GM12864 (cell line): Measurements from ENCODE around the gene PDE4D.

Experiments
- DNase-seq: peaks from one replicate; pipeline ENCODE4 v3.0.0-alpha.2; 2011; ENCODE audit warnings: low read depth
- H3K4me3 ChIP-seq: 2 replicates; pipeline ENCODE4 v1.5.1; 2011; ENCODE audit warnings: mild to moderate bottlenecking, low read depth, low read length, control low read depth
- TF ChIP-seq, protein P1 (sequence below): IDR thresholded peaks from 2 replicates; pipeline ENCODE4 v1.5.1; 2011; ENCODE audit warnings: low read depth, mild to moderate bottlenecking, moderate library complexity, low read length, control low read depth, inconsistent platforms; ENCODE audit errors: missing control alignments

Gene PDE4D

DNA sequence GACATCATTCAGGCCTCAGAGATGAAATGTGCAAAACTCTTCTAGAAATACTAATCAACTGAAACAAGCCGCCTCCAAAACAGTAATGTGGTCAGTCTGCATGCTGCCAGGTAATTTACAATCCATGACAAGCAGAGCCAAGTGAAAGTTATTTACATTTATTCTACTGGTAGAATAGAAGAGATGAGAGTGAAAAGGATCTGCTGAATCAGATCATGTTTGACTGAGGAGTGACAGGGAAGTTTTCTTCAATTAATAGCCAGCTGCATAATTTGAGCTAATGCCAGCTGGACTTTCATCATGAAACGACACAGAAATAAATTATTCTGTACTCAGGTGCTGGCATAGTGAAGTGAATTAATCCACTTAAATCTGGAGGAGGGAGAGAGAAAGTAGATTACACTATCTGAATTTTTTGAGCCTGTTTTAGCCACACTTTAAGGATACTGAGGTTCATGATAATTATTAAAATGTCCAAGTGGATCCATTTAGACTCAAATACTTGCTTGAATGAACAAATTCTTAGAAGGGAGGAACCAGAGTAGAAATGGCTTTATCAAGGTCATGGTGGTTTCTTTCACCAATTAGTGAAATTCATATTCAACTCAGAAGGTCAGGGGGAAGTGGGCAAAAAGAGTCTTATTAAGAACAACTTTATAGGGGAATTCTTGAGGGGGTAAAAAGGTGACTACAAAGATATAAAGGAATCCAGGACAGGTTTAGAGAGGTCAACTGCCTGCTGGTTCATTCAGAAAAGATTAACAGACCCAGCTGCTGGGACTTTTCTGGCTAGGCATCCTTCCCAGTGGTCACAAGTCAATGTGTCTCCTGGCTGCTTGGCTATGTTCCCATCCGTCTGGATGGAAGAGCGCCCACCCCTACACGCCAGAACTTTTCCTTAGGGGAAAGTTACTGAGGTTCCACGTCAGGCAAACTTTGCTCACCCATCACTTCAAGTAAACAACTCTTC is 350.4 kb downstream of the PDE4D start:
- H3K4me3 ChIP-seq: no peak overlapping the region
- no peak for DNase-seq
- TF ChIP-seq, protein P1, sequence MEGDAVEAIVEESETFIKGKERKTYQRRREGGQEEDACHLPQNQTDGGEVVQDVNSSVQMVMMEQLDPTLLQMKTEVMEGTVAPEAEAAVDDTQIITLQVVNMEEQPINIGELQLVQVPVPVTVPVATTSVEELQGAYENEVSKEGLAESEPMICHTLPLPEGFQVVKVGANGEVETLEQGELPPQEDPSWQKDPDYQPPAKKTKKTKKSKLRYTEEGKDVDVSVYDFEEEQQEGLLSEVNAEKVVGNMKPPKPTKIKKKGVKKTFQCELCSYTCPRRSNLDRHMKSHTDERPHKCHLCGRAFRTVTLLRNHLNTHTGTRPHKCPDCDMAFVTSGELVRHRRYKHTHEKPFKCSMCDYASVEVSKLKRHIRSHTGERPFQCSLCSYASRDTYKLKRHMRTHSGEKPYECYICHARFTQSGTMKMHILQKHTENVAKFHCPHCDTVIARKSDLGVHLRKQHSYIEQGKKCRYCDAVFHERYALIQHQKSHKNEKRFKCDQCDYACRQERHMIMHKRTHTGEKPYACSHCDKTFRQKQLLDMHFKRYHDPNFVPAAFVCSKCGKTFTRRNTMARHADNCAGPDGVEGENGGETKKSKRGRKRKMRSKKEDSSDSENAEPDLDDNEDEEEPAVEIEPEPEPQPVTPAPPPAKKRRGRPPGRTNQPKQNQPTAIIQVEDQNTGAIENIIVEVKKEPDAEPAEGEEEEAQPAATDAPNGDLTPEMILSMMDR: no peak

DNA sequence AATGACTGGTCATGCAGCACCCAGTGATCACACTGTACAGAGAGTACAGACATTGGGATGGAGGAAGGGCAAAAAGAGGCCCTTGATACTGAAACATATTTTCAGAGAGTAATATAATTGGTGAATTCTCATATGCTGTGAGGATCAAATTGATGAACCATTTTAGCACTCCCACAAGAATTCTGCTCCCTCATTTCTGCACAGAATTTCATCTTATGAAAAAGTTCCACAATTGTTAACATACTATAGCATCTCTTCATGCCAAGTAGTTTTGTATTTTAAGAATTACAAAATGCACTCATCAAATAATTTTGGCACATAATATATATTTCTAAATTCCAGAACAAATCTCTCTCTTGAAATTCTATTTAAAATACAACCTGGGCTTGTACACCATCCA is 351.2 kb downstream of the PDE4D start:
- no peak for DNase-seq
- H3K4me3 ChIP-seq: no peak overlapping the region
- TF ChIP-seq, protein P1: no peak

DNA sequence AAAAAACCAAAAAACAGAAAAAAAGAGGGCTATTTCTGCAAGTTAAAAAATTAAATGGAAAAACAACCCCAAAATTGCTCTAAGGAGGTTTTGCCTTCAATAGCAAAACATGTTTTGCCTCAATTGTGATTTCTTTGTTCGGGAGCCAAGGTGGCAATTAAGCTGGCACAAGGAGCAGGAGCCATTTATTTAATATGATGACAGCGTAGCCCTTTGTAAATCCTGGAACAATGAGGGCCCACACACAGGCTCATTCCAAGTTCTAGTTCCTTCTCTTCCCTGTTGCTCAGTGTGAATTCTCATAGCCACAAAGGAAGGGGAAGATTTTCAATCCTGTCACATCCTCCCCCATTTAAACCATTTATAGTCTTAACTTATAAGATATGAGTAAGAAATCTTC is 353.2 kb downstream of the PDE4D start:
- TF ChIP-seq, protein P1: no peak
- no peak for DNase-seq
- H3K4me3 ChIP-seq: no peak overlapping the region

DNA sequence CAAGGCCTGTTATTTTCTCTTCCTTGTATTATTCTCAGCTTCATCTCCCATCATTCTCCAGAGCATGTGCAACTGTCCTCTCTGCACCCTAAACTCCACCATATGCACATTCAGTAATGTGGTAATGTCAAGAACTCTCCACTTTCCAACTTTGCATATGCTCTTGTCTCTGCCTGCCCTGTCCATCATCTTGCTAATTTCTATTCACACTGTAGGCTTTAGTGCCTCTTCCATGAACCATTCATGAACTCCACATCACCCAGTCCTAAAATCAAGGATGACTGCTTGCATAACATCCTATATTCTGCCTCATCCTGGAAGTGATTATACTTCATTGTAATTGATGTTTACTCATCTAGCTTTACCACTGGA is 354.8 kb downstream of the PDE4D start:
- DNase-seq: no peak
- TF ChIP-seq, protein P1: no peak
- H3K4me3 ChIP-seq: no peak overlapping the region

DNA sequence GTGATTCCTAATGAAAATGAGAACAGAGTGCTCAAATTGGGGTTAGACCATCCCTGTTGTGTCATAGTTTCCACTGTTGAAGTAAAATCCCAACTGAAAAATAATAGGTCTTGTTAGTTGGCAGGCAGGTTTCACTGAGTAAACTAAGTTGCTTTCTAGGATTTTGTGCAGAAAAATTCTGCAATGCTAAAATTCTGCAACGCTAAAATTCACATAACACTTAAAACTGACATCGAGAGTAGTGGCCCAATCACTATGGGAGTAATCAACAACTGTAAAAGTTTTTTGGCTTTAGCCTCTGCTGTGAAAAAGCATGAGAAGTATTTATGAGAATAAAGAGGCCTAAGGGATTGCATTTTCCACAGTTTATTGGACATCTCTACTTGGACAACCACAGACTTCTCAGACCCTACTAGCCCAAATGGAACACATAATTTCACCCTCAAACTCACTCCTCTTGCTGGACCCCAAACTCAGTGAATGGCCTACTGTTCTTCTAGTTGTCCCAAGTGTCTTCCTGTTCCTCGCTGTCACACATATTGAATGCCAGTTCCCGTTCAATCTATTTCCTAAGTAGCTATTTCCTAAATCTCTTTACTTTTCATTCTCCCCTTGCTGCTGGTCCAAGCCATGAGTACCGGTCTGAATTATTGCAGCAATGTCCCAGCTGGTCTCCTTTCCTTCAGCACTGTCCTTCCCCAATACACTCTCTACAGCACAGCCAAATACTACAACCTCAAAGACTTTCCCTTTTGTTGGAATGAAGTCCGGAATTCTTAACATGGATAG is 355.4 kb downstream of the PDE4D start:
- TF ChIP-seq, protein P1: no peak
- DNase-seq: no peak
- no peak overlapping the region for H3K4me3 ChIP-seq

DNA sequence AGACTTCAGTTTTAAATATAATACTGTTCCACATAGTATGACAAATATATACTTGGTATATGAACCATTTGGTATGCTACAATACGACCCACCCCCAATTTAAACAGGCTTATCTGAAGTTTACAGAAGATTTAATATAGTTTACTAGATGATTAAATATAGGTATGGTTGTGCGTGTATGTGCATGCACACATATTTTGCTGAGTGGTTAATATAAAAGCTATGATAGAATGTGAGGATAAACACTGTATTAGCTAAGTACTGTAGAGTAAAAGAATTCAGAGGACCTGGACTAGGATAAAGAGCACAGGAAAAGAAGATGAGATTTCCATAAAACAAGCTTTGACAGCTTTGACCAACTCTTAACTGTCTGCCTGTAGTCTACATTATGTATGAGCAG is 356.7 kb downstream of the PDE4D start:
- H3K4me3 ChIP-seq: no peak overlapping the region
- no peak for DNase-seq
- TF ChIP-seq, protein P1: no peak
